IPS-15b (cell line): ENCODE data around the gene TRMT5.
A peak's percentile ranks its signal among the peaks of the same experiment; 100 is the strongest.

Experiments
- H3K27me3 ChIP-seq: one replicate; pipeline ENCODE4 v1.6.1; 2013; ENCODE audit warnings: low read length; ENCODE audit not compliant: control insufficient read depth, insufficient read depth
- H3K36me3 ChIP-seq: one replicate; pipeline ENCODE4 v1.6.1; 2013; ENCODE audit warnings: low read length; ENCODE audit not compliant: control insufficient read depth, insufficient read depth
- H3K4me1 ChIP-seq: one replicate; pipeline ENCODE4 v1.6.1; 2013; ENCODE audit warnings: mild to moderate bottlenecking, low read length; ENCODE audit not compliant: control insufficient read depth, insufficient read depth
- H3K4me3 ChIP-seq: one replicate; pipeline ENCODE4 v1.5.1; 2013; ENCODE audit warnings: low read depth, low read length
- H3K9ac ChIP-seq: one replicate; pipeline ENCODE4 v1.6.1; 2013; ENCODE audit warnings: low read depth, mild to moderate bottlenecking, low read length
- H3K9me3 ChIP-seq: one replicate; pipeline ENCODE4 v1.6.1; 2013; ENCODE audit warnings: mild to moderate bottlenecking, low read length; ENCODE audit not compliant: control insufficient read depth, insufficient read depth

TRMT5 gene, protein sequence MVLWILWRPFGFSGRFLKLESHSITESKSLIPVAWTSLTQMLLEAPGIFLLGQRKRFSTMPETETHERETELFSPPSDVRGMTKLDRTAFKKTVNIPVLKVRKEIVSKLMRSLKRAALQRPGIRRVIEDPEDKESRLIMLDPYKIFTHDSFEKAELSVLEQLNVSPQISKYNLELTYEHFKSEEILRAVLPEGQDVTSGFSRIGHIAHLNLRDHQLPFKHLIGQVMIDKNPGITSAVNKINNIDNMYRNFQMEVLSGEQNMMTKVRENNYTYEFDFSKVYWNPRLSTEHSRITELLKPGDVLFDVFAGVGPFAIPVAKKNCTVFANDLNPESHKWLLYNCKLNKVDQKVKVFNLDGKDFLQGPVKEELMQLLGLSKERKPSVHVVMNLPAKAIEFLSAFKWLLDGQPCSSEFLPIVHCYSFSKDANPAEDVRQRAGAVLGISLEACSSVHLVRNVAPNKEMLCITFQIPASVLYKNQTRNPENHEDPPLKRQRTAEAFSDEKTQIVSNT

DNA sequence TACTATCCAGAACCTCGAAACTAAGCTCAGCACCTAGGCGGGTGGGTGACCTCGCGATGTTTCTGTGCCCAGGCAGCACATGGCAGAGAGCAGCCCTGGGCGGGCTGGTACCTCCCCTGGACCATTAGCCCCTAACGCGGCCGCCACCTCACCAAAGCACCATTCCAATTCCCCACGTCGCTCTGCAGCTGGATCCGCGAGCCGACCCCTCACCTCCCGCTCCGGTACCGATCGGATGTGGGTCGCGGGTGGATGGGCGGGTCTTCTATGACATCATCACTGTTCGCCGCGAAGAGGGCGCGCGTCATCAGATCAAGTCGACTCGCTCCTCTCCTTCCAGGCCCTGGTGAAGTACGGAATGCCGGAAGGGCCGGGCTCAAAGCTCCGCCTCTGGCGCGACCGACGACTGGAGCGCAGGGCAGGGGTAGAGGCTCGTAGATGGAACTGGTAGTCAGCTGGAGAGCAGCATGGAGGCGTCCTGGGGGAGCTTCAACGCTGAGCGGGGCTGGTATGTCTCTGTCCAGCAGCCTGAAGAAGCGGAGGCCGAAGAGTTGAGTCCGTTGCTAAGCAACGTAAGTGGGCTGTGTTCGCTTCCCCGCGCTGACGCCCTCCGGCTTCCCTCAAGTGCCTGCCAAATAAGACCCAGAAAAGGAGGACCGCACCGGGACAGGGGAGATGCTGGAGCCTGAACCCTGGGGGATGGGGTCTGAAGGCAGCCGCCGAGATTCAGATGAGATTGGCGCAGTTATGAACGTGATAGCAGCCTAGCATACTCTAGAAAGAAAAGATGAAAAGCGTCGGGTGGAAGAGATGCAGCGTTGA lies at the start of gene TRMT5, which contains the start of gene SLC38A6:
TRMT5 (minus strand) TSS at position 269 of the 822 bp plus-strand sequence; CDS start at position 163, 106 bp downstream.
SLC38A6 (plus strand) TSS at position 435 of the 822 bp plus-strand sequence; CDS start at position 468, 33 bp downstream.
- H3K4me1 ChIP-seq = no peaks in the 10 kb centered on the region
- H3K9me3 ChIP-seq = no peaks in the 10 kb centered on the region
- peak within 1 kb of the TSS; percentile 79 for H3K9ac ChIP-seq
- H3K36me3 ChIP-seq = no peaks in the 10 kb centered on the region
- H3K27me3 ChIP-seq = no peaks in the 10 kb centered on the region
- H3K4me3 ChIP-seq = peak within 1 kb of the TSS; percentile 97

DNA sequence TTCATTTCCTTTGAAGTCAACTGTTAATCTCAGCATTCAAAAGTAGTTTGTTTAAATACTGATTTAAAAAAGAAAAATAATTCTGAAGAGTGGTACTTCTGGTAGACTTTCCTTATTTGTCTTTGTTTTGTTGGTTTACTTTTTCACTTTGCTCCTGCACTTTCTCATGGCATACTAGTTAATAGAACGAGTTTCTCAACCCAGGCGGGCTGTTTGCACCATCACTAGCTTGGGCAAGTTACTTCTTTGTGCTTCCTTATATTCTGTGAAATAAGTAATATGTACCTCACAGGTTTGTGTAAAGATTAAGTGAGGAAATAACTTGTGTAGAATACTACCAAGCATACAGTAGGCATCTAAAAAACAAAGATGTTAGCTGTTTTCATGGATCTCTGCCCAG lies 45.6 kb upstream of the TRMT5 start:
- no peaks in the 10 kb centered on the region for H3K9me3 ChIP-seq
- H3K9ac ChIP-seq = no peak overlapping the region
- H3K4me3 ChIP-seq = no peak overlapping the region
- H3K4me1 ChIP-seq = no peaks in the 10 kb centered on the region
- H3K27me3 ChIP-seq = no peaks in the 10 kb centered on the region
- H3K36me3 ChIP-seq = no peaks in the 10 kb centered on the region

DNA sequence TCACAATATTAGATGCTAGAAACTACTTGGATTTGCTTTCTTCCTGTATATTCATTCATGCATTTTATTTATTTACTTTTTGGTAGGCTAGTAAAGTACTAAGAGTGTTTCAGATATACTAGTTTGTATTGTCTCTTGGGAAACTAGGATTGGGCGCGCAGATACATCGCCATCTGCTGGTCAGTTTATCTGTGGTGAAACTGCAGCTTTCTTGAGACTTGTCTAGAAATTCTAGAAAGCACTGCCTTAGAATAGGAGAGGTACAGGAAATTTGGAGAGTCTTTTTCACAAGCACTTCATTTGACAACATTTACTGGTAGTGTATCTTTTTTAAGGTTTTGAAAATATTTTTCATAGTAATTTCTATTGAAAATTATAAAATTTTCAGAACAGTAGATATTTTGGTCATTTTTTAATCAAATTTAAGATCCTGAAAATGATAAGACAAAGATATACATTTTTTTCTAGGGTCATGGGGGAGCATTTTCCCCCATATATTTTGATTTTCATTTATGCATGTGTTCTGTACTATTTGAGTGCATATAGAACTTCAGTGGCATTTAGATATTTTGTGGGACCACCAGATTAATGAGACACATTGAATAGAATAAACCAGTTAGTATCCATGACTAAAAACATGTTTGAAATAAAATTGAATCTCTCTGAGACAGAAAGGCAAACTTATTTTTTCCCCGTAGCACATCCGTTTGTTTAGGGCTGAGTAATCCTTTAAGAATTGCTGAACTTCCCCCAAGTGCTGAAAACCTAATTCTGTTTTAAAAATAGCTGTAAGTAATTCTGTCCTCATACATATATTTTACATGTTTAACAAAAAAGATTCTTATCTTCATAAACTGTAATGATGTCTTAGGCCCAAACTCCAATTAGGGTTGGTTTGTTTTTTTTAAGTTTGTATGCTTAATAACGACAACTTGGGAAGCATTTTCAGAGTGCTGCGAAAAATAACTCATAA lies 44.7 kb upstream of the TRMT5 start:
- H3K9ac ChIP-seq = no peak overlapping the region
- no peaks in the 10 kb centered on the region for H3K36me3 ChIP-seq
- no peaks in the 10 kb centered on the region for H3K9me3 ChIP-seq
- no peaks in the 10 kb centered on the region for H3K27me3 ChIP-seq
- H3K4me3 ChIP-seq = no peak overlapping the region
- no peaks in the 10 kb centered on the region for H3K4me1 ChIP-seq

DNA sequence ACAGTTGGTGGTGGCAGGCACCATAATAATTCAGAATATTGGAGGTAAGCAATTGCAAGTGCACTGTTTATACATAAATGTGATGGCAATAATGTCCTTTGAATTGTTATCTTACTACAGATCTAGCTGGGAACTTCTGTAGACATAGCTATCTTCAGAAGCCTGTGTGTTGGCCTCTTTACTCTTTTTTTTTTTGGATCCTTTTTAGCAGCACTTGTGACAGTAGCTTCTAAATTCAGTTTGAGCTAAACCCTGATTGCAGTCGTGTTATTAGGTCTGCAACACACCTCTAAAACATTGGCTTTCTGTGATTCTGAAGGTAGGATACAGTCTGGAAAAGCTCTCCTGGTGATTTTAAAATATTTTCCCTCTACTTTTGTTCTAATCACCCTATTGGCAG lies 38.7 kb upstream of the TRMT5 start:
- H3K4me3 ChIP-seq = no peak overlapping the region
- no peaks in the 10 kb centered on the region for H3K36me3 ChIP-seq
- no peaks in the 10 kb centered on the region for H3K9me3 ChIP-seq
- no peak overlapping the region for H3K9ac ChIP-seq
- no peaks in the 10 kb centered on the region for H3K4me1 ChIP-seq
- H3K27me3 ChIP-seq = no peaks in the 10 kb centered on the region

DNA sequence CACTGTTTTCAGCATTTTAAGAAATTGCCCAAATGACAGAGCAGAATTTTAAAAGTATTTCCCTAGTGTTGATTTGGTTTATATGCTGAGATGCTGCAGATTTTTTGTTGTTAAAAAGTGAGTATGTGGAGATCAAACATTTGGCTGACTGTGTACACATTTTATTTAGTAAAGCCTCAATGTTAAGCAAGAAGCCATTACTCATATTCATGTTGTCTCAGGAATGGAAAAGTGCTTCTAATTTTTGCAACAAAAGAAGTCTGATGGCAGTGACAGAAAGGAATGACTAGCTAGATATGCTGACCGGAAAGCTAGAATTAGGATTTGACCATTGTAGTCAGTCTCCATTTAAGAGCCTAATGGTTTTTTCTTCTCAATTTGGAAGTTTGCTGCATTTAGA lies 22.7 kb upstream of the TRMT5 start:
- Histone ChIP-seq H3K4me1 (no peaks in the 10 kb centered on the region), H3K27me3 (no peaks in the 10 kb centered on the region), H3K9ac (no peak overlapping the region), H3K36me3 (no peaks in the 10 kb centered on the region), H3K9me3 (no peaks in the 10 kb centered on the region), H3K4me3 (no peak overlapping the region)

DNA sequence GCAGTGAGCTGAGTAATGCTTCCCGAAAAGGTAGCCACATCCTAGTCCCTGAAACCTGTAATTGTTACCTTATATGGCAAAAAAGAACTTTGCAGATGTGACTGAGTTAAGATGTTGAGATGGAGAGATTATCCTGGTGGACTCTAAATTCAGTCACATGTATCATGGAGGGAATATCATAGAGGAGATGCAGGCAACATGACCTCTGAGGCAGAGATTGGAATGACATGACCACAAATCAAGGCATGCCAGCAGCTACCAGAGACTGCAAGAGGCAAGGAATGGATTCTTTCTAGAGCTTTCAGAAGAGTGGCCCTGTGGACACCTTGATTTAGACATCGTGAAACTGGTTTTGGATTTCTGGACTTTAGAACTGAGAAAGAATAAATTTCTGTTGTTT lies 18.7 kb upstream of the TRMT5 start:
- Histone ChIP-seq H3K36me3 (no peaks in the 10 kb centered on the region), H3K4me1 (no peaks in the 10 kb centered on the region), H3K9ac (no peak overlapping the region), H3K4me3 (no peak overlapping the region), H3K9me3 (no peaks in the 10 kb centered on the region), H3K27me3 (no peaks in the 10 kb centered on the region)

DNA sequence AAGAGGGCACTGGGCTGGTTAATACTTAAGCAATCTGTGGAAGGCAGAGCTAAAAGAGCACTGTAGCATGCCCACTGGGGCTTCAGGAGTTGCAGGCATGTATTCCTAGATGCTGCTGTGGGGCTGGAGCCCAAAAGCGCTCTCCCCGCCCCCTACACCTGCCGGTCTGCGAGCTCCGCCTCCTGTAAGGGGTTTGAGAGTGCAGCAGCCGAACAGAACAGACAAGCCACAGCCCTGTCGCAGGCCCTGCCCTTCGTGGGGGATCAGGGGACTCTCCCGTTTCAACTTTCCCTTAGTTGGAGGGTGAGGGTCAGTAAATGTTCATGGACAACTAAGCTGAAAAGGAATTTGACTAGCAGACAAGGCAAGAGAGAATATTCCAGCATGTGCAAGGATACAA lies 17.7 kb upstream of the TRMT5 start:
- Histone ChIP-seq H3K36me3 (no peaks in the 10 kb centered on the region), H3K27me3 (no peaks in the 10 kb centered on the region), H3K4me3 (no peak overlapping the region), H3K9me3 (no peaks in the 10 kb centered on the region), H3K9ac (no peak overlapping the region), H3K4me1 (no peaks in the 10 kb centered on the region)

DNA sequence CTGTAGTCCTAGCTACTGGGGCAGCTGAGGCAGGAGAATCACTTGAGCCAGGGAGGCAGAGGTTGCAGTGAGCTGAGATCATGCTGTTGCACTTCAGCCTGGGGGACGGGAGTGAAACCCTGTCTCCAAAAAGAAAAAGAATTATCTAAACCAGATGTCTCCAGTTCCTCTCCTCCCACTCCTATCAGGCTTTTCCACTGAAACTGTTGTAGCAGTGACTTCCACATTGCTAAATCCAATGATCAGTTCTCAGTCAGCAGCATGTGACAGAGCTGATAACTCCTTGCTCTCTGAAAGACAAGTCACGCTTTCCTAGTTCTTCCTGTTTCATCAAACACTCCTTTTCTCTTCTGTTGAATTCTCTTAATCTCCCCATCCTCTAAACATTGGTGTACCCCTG lies 8.7 kb upstream of the TRMT5 start:
- no peak overlapping the region for H3K4me3 ChIP-seq

DNA sequence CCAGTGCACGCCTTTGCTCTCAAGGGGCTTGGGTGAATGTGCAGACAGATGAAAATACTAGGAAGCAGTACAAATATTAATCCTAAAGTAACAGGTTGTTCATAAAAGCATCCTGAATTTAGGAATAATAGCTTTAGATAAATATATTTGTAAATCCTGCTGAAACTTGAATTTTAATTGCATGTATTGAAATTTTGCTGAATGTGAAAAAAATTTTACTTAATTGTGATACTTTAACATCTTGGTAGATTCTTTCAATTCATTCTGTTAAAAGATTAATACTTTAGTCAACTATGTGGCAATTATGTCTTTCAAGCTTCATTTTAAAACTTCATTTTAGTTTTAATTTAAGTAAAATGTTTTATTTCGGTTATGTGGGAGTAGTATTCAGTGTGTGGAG lies 5.6 kb upstream of the TRMT5 start:
- H3K4me1 ChIP-seq = no peaks in the 10 kb centered on the region
- H3K9ac ChIP-seq = no peak overlapping the region
- no peaks in the 10 kb centered on the region for H3K36me3 ChIP-seq
- H3K27me3 ChIP-seq = no peaks in the 10 kb centered on the region
- H3K9me3 ChIP-seq = no peaks in the 10 kb centered on the region
- no peak overlapping the region for H3K4me3 ChIP-seq

More for the DNA sequence above, 8.7 kb upstream of the TRMT5 start:
- Histone ChIP-seq H3K9ac (no peak overlapping the region), H3K27me3 (no peaks in the 10 kb centered on the region), H3K9me3 (no peaks in the 10 kb centered on the region), H3K4me1 (no peaks in the 10 kb centered on the region), H3K36me3 (no peaks in the 10 kb centered on the region)

DNA sequence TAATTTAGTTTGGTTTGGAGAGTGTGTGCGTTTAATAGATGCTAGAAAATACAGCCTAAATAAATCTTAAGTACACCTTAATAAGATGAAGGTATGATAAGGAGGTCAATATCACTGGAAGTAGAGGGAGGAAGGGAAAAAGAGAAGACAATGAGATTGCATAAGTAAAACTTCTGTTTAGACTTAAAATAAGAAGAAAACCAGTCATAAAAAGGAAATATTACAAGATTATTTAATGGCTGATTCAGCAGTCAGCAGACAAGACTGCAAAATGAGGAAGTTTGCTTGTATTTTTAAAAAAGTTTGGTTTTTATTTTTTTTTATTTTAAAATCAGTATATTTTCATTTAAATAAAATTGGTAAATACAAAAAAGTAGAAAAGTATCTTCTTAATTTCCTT lies 3.3 kb upstream of the TRMT5 start:
- no peak overlapping the region for H3K4me3 ChIP-seq
- no peaks in the 10 kb centered on the region for H3K36me3 ChIP-seq
- H3K9me3 ChIP-seq = no peaks in the 10 kb centered on the region
- no peaks in the 10 kb centered on the region for H3K4me1 ChIP-seq
- no peaks in the 10 kb centered on the region for H3K27me3 ChIP-seq
- H3K9ac ChIP-seq = no peak overlapping the region
